NB4 (cell line): ENCODE measurements around the gene CBR1.

Experiments
- CTCF ChIP-seq: IDR thresholded peaks from one replicate; pipeline ENCODE4 v1.5.1; 2012; ENCODE audit warnings: low read depth, low read length
- MAX ChIP-seq: IDR thresholded peaks from 2 replicates; pipeline ENCODE4 v1.6.1; 2011; ENCODE audit warnings: low read depth, low read length
- POLR2A ChIP-seq: IDR thresholded peaks from 2 replicates; pipeline ENCODE4 v1.6.1; 2011; ENCODE audit warnings: mild to moderate bottlenecking; ENCODE audit not compliant: insufficient read length; ENCODE audit errors: extremely low read depth

GRCh38 chr21:36047139-36047538 lies 22.7 kb upstream of the CBR1 start:
- no peak for TF ChIP-seq CTCF
- TF ChIP-seq POLR2A, result no peak
- TF ChIP-seq MAX, result no peak
